Measurements from ENCODE around the gene TNFAIP8L1.
"Not testable (repeated sequence)": the region's sequence is repeated elsewhere in the genome, so short reads cannot be mapped to it uniquely, and the experiment has no call there.

The TNFAIP8L1 gene

GRCh38 chr19:4671185-4671851 is 32.0 kb downstream of the TNFAIP8L1 start:
- DNase-seq (ENCODE audit: low read depth) = no peak
- H3K4me3 ChIP-seq (ENCODE audit: low read depth, low read length) = no peak overlapping the region

GRCh38 chr19:4673216-4673615 is 33.9 kb downstream of the TNFAIP8L1 start:
- no peak overlapping the region for H3K4me3 ChIP-seq (ENCODE audit: low read depth, low read length)

GRCh38 chr19:4673726-4674125 is 34.4 kb downstream of the TNFAIP8L1 start:
- DNase-seq (ENCODE audit: low read depth) = no peak
- no peak overlapping the region for H3K4me3 ChIP-seq (ENCODE audit: low read depth, low read length)

More at GRCh38 chr19:4673216-4673615, 33.9 kb downstream of the TNFAIP8L1 start:
- DNase-seq (ENCODE audit: low read depth) = no peak

GRCh38 chr19:4675346-4675745 is 36.0 kb downstream of the TNFAIP8L1 start:
- no peak overlapping the region for H3K4me3 ChIP-seq (ENCODE audit: low read depth, low read length)
- DNase-seq (ENCODE audit: low read depth) = no peak

- H3K4me3 ChIP-seq (ENCODE audit: low read depth, low read length) = no peak overlapping the region
- no peak for DNase-seq (ENCODE audit: low read depth)
These were observed 37.8 kb downstream of the TNFAIP8L1 start for GRCh38 chr19:4676955-4677731.

GRCh38 chr19:4678881-4679790 is 39.8 kb downstream of the TNFAIP8L1 start:
- H3K4me3 ChIP-seq (ENCODE audit: low read depth, low read length) = no peak overlapping the region
- no peak for DNase-seq (ENCODE audit: low read depth)

- DNase-seq (ENCODE audit: low read depth); H3K4me3 ChIP-seq (ENCODE audit: low read depth, low read length): not testable (repeated sequence)
These were observed 40.7 kb downstream of the TNFAIP8L1 start for GRCh38 chr19:4680021-4680420.

GRCh38 chr19:4682417-4683200 is 43.3 kb downstream of the TNFAIP8L1 start:
- no peak overlapping the region for H3K4me3 ChIP-seq (ENCODE audit: low read depth, low read length)
- DNase-seq (ENCODE audit: low read depth) = no peak

- no peak overlapping the region for H3K4me3 ChIP-seq (ENCODE audit: low read depth, low read length)
- DNase-seq (ENCODE audit: low read depth) = no peak
These were observed 45.2 kb downstream of the TNFAIP8L1 start for GRCh38 chr19:4684312-4685095.

GRCh38 chr19:4686700-4687099 is 47.4 kb downstream of the TNFAIP8L1 start:
- H3K4me3 ChIP-seq (ENCODE audit: low read depth, low read length) = no peak overlapping the region
- no peak for DNase-seq (ENCODE audit: low read depth)

- DNase-seq (ENCODE audit: low read depth) = no peak
- H3K4me3 ChIP-seq (ENCODE audit: low read depth, low read length) = no peak overlapping the region
These were observed 48.1 kb downstream of the TNFAIP8L1 start for GRCh38 chr19:4687396-4687795.

- DNase-seq (ENCODE audit: low read depth) = no peak
- no peak overlapping the region for H3K4me3 ChIP-seq (ENCODE audit: low read depth, low read length)
These were observed 49.3 kb downstream of the TNFAIP8L1 start for GRCh38 chr19:4688587-4688986.

- DNase-seq (ENCODE audit: low read depth) = no peak
- H3K4me3 ChIP-seq (ENCODE audit: low read depth, low read length) = no peak overlapping the region
These were observed 50.1 kb downstream of the TNFAIP8L1 start for GRCh38 chr19:4689403-4689802.

GRCh38 chr19:4690361-4690760 is 51.0 kb downstream of the TNFAIP8L1 start:
- DNase-seq (ENCODE audit: low read depth) = no peak
- no peak overlapping the region for H3K4me3 ChIP-seq (ENCODE audit: low read depth, low read length)

GRCh38 chr19:4691373-4691772 is 52.1 kb downstream of the TNFAIP8L1 start:
- no peak for DNase-seq (ENCODE audit: low read depth)

GRCh38 chr19:4692251-4693077 is 53.1 kb downstream of the TNFAIP8L1 start:
- no peak overlapping the region for H3K4me3 ChIP-seq (ENCODE audit: low read depth, low read length)
- DNase-seq (ENCODE audit: low read depth) = no peak

More at GRCh38 chr19:4691373-4691772, 52.1 kb downstream of the TNFAIP8L1 start:
- H3K4me3 ChIP-seq (ENCODE audit: low read depth, low read length) = no peak overlapping the region

GRCh38 chr19:4693078-4693350 is 53.7 kb downstream of the TNFAIP8L1 start:
- H3K4me3 ChIP-seq (ENCODE audit: low read depth, low read length) = no peak overlapping the region
- no peak for DNase-seq (ENCODE audit: low read depth)
